GM19452 (cell line): ENCODE data around the gene LYG1.
"Not testable (repeated sequence)": the region's sequence is repeated elsewhere in the genome, so short reads cannot be mapped to it uniquely, and the experiment has no call there.

ENCODE experiments used
- ATAC-seq: cut with Tn5 transposase; IDR thresholded peaks from one replicate; pipeline ENCODE4 v1.9.1; 2021; ENCODE audit not compliant: unreplicated experiment

LYG1 gene

DNA sequence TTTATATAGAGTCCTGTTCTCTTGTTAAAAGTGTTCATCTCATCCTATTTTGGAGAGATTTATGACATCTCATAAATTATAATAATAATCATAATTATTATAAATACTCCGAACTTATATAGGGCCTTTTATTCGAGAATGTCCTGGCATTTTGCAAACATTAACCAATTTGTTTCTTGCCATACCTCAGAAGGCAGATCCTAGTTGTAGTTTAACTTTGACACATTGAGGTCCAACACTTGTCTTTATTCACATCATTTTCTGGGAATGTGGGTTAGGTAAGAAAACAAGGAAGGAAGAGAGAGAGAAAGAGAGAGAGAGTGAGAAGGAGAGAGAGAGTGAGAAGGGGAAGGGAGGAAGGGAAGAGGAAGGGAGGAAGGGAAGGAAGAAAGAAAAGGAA is at the start of gene LYG1:
TSS of gene LYG1 (minus strand) at position 101 of the 400 bp plus-strand sequence. CDS start 5,527 bp downstream, outside the sequence.
- not testable (repeated sequence) for ATAC-seq

DNA sequence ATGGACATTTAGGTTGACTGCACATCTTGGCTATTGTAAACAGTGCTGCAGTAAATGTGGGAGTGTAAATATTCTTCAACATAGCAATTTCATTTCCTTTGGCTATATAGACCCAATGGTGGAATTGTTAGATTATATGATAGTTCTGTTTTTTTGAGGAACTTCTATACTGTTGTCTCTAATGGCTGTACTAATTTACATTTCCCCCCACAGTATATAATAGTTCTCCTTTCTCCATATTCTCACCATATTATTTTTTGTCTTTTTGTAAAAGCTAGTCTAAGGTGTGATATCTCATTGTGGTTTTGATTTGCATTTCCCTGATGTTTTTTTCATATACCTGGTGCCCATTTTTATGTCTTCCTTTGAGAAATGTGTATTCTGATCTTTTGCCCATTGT is 49.2 kb upstream of the LYG1 start:
- ATAC-seq: no peak

DNA sequence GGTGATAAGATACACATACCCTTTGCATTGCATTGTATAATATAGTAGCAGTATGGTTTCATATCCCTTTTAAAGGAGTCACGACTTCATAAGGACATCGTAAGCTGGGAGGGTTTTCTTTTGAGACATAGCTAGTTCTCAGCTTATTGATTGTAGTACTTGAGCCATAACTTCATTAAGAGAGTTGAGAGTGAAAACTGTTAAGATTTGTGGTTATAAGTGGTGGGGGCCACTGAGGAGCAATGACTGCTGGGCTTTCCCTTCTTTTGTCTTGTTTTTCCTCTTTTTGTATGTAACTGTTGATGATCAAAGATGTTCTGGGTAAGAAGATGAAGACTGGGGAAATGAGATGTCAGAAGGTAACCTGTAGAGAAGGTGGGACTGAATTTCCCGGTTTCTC is 47.2 kb upstream of the LYG1 start:
- ATAC-seq: no peak

DNA sequence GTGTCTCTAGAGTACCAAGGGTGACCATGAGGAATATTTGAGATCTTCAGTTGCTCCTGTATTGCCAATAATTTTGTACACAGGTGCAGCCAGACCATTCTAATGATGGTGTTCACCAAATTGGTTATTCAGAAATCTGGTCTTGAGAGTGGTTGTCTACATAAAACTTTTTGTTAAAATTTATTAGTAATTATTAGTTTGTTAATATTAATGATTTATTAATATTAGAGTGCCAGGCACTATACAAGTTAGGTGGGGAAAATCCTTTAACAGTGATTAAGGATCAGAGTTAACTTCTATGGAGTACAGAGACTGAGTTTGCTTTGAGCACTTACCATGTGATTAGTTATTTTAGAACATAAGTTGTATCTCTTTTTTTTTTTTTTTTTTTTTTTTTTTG is 45.2 kb upstream of the LYG1 start:
- no peak for ATAC-seq

DNA sequence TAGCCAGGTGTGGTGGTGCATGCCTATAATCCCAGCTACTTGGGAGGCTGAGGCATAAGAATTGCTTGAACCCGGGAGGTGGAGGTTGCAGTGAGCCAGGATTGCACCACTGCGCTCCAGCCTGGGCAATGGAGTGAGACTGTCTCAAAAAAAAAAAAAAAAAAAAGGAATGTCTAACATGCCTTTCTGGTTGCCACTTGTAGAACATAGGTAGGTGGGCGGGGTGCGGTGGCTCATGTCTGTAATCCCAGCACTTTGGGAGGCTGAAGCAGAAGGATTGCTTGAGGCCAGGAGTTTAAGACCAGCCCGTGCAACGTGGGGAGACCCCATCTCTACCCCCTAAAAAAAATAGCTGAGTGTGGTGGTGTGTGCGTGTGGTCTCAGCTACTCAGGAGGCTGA is 44.4 kb upstream of the LYG1 start:
- not testable (repeated sequence) for ATAC-seq

DNA sequence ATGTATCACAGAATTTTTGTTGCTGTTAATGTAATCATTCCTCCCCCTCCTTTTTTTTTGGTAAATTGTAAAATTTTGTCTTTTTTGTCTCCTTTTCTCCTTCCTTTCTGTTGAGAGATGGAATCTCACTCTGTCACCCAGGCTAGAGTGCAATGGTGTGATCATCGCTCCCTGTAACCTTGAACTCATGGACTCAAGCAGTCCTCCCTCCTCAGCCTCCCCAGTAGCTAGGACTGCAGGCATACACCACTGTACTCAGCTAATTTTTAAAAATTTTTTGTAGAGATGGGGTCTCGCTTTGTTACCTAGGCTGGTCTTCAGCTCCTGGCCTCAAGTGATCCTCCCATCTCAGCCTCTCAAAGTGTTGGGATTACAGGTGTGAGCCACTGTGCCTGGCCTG is 41.5 kb upstream of the LYG1 start:
- ATAC-seq: no peak

DNA sequence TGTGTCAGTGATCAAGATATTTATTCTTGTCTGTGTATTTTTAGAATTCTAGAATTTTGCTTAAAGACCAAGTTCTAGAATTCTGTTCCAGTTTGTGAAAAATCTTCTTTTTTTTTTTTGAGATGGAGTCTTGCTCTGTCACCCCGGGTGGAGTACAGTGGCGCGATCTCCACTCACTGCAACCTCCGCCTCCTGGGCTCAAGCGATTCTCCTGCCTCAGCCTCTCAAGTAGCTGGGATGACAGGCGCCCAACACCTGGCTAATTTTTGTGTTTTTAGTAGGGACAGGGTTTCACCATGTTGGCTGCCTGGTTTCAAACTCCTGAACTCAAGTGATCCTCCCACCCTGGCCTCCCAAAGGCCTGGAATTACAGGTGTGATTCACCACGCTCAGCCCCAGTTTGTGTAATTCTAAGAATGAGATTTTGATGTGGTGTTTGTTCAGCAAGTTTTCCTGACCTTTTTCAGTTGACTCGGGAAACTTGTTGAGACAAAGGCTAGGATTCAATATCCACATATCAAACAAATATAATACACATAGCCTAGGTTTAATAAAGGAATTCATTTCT is 39.8 kb upstream of the LYG1 start:
- ATAC-seq: no peak

DNA sequence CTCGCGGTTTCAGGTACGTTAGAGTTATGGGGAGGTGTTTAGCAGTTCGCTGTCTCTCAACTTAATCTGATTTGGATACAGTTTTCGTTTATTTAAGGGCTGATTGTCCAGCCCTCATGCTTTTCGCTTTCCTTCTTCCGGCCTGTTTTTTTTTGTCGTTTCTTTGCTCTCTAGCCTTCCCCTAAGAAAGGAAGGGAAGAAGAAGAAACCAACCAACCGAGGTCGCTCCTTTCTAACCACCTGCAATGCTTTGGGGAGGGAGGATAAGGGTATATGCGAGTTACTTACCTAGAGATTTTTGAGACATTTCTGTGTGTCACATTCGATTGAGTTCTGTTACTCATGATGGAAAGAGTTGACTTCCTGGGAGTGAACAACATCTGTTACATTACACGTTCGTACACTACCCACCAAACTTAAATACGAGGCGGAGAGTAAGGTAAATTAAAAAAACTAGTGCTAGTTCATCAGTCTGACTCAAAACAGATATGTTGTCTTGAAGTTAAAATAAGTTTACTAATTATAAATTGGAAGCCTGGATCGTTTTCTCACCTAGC is 37.1 kb upstream of the LYG1 start:
- no peak for ATAC-seq

DNA sequence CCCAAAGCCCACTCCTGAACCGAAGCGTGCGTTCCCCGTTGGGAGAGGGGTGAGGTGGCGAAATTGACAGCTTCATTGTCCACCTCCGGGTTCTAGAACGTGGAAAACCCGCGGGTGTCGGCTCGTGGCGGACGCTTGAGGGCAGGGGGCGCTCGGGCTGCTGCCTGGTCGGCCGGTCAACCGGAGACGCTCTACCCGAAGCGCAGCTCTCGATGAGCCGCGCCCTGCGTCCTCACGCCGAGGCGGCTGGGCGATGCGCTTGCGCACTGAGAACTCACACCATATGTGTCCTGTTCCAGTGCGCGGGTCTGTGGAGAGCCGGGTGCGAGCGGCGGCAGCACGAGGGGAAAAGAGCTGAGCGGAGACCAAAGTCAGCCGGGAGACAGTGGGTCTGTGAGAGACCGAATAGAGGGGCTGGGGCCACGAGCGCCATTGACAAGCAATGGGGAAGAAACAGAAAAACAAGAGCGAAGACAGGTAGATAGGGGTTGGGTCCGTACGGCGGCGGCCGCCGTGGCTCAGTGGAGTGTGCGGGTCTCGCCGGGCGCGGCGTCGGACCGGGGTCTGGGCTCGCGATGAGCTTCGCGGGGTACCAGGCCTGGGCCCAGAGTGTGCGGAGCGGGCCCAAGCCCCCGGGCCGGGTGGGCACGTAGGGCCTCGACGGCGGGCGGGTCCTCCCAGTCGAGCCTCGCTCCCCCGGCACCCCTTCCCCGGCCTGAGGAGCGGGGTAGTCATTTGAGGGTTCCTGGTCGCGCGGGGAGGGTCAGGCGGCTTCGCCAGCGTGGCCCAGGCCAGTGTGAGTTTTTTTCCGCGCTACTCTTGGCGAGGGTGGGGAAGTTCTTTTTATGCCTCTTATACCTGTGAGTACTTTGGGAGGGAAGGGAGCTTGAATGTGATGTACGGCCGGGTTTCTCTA is 36.4 kb upstream of the LYG1 start, which contains the start of gene EIF5B:
TSS of gene EIF5B (plus strand) at position 277 of the 916 bp plus-strand sequence. CDS start at position 443, 166 bp downstream.
- peak; percentile 60 for ATAC-seq

DNA sequence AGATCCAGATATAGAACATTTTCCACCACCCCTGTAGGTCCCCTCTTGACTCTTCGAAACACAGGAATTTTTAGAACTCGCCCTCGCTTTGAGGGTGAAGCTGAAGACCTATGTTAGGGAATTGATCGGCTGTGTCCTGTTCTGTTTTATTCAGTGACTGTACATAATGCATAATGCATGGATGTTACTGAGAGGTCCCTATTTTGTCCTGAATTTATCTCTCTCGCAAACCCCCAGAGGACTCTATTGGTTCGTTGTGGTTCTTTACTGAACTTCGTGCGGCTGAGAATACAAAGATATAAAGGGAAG is 35.8 kb upstream of the LYG1 start:
- peak; percentile 12 for ATAC-seq

DNA sequence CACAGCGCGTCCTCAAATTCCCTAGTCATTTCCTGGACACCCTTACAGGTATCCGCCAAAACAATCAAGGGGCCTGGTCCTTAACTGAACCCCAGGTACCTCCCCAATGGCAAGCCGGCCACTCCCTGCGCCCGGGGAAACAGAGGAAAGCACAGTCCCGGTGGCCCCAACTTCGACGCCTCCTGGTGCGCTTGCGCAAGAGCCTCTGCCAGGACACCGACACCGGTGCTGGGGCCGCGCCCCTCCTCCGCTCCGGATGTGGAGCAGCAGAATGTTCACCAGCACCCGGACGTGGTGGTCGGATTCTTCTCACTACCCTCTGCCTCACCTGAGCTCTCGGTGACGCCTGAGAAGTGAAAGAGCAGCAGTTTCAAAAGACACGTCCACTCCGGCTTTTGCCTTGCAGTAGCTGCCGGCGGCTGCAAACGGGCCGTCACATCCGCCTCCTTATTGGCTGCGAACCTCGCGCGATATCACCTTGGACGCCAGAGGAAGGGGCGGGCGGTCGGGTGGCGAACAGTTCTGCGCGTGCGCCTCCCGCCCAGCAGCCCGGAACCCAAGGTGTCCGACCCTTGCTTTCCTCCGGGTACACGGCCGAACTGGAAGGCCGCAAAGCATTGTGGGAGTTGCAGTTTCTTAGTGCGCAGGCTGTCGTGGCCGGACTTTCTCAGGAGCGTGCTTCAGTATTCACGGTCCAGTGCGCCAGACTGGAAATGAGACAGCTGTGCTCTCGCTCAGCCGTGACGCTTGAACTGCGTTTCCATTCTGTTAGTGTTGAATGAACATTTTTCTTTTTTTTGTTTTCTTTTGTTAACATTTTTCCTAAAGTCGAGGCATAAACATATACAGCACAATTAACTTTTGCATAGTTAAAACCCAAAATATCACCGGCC is 35.2 kb upstream of the LYG1 start, which contains the start of gene TXNDC9:
TSS of gene TXNDC9 (minus strand) at position 423 of the 893 bp plus-strand sequence. CDS start 3,123 bp downstream, outside the sequence.
- ATAC-seq: peak; percentile 71

DNA sequence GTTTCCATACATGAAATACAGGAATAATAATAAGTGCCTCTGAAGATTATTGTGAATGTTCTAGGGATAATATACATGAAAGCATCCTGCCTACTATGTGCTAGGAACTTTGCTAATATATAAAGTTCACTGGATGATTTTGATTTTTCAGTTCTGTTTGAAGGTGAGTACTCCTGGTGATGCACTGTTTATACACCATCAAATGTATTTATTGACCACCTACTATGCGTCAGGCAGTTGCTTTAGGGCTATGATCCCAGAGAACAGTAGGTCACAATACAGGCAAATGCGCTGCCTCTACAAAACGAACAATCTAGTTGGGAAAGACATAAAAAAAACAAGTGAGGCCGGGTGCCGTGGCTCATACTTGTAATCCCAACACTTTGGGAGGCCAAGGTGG is 24.4 kb upstream of the LYG1 start:
- no peak for ATAC-seq

DNA sequence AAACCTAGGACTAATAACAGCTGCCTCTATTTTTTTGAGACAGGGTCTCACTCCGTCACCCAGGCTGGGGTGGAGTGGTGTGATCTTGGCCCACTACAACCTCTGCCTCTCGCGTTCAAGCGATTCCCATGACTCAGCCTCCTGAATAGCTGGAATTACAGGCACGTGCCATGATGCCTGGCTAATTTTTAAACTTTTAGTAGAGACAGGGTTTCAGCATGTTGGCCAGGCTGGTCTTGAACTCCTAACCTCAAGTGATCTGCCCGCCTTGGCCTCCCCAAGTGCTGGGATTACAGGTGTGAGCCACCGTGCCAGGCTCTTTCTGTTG is 16.8 kb upstream of the LYG1 start:
- ATAC-seq: not testable (repeated sequence)

DNA sequence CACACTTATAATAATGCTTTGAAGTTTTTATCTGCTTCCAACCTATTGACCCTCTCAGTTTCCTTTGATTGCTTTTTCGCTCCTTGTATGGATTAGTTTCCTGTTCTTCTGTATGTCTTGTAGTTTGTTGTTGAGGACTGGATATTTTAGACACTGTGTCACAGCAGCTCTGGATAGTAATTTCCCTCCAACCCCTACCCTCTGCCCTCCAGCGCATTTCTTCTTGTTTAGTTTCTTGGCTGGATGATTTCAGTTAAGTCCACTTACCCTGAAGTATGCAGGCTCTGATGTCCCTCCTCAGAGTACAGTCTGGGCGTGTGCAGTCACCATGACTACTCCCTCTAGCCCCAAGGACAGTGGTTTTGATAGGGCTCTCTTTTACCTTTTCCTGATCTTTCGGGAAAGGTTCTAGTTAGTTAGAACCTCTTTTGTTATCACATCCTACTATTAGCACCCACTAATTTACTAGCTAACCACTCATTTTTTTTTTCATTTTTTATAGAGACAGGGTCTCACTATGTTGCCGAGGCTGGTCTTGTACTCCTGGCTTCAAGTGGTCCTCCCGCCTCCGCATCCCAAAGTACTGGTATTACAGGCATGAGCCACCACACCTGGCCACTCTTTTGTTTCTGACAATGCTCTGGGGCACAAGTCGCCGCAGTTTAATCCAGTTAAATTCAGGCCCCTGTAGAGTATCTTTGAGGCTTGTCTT is 16.3 kb upstream of the LYG1 start:
- no peak for ATAC-seq

DNA sequence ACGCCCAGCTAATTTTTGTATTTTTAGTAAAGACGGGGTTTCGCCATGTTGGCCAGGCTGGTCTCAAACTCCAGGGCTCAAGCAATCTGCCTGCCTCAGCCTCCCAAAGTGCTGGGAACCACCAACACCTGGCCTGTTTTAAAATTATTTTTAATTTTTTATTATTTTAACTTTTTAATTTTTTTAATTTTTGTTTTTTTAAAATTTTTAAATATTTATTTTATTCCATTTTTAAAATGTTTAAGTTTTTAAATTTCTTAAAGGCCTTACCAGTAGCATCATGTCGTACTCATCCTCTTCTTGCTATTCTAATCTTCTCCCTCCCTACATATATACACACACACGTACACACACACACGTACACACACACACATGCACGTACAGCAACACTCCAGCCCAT is 1.4 kb downstream of the LYG1 start:
- no peak for ATAC-seq

DNA sequence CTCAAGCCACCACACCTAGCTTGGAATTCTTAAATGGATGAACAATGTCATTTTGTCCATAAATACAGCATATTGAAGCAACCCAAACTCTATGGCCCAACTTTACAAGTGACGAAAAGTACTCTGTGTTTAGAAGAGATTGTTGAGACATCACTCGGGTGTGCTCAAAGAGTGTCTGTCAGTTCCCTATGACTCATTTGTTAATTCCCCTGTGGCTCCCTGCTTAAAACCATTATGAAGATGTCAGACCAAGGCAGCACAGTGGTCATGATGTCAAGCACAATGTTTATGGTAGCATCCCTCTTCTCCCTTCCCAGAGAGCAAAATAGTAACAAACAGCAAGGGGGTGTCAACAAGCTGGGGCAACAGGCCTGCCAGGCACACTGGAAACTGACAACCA is 3.0 kb downstream of the LYG1 start:
- no peak for ATAC-seq

DNA sequence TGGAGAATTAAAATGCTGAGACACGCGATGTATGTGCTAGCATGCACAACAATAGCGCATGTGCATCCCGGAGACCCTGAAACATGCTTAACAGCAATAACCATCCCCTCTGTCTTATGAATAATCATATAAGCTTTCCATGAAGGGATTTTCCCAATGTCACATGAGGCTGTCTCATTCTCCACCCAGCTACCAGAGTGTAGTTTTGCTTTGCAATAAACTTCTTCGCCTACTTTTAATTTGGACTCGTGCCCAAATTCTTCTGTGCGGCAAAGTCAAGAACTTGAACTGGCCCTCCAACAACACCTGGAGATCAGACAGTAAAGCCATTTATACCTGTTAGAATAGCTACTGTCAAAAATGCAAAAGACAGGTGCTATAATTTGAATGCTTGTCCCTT is 15.5 kb downstream of the LYG1 start:
- no peak for ATAC-seq

DNA sequence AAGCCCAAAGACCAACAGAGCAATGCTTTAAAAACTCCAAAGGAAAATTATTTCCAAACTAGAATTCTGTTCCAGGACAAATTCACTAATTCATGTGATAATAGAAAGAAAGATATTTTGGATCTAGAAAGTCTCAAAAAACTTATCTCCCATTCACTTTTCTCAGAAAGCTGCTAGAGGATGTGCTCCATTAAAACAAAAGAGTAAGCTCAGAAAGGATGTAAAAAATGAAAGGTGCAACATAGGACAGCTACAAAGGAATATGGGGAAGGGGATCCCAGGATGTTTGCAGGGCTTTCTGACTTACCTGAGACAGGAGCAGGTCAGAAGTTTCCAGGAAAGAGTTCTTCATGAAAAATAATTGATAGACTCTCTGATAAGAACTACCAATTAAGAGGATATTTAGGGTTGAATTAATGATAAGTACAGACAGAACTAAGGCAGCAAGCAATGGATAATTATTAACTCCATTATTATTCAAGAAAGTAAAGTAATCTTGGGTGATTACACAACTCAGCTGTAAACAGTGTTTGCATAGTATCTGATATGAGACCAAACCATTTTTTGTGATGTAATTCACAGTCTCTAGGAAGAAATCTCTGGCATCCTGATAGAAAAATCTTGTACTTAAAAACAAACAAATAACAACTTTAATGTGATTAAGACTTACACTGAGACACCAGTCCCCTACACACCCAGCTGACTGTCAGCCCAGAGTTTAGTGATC is 20.9 kb downstream of the LYG1 start:
- no peak for ATAC-seq

DNA sequence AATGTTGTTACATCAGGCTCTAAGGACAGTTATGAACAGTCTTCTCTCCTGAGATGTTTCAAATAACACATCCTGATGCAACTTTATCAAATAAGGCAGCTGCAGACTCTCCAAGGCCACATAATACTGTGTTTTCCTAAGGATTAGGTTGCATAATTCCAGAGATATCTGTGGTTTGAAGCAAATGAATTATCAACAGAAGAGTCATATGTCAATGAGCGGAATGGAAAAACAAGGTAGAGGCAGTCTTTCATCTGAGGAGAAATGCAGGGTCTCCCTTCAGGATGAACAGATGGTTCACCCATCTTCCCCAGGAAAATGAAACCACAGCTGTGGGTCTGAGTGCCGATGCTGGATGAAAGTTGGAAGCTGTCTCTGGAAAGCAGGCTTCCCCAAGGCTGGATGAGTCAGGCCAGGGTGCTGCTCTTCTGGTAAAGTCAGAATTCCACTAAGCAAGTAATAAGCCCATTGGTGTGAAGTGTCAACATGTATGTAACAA is 22.2 kb downstream of the LYG1 start:
- no peak for ATAC-seq
